DOHH2 (cell line): ENCODE data around the gene DYNLT2B.

ENCODE experiments used
- EZH2phosphoT487 ChIP-seq: fragments of 200-600 bp; sonication (generic); IDR thresholded peaks from 2 replicates; pipeline ENCODE4 v1.6.1; 2017; ENCODE audit warnings: borderline replicate concordance, mild to moderate bottlenecking, antibody characterized with exemption, low read length, moderate library complexity, mixed read lengths
- TF ChIP-seq, protein P1 (sequence below): fragments of 200-600 bp; sonication (generic); IDR thresholded peaks from one replicate; pipeline ENCODE4 v1.5.1; 2014; ENCODE audit warnings: antibody characterized with exemption, mild to moderate bottlenecking, low read depth, low read length; ENCODE audit not compliant: poor library complexity, severe bottlenecking

DNA sequence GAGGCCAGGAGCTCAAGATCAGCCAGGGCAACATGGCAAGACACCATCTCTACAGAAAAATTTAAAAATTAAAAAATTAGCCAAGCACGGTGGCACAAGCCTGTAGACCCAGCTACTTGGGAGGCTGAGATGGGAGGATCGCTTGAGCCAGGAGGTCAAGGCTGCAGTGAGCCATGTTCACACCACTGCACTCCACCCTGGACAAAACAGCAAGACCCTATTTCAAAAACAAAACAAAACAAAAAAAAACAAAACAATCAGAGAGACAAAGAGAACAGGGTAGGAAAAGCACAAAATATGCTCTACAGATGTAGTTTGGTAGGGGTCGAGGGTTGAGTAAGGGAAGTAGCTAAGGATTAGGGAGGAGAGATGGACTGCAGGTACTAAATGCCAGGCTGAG, 3.4 kb downstream of the DYNLT2B start:
- TF ChIP-seq, protein P1, sequence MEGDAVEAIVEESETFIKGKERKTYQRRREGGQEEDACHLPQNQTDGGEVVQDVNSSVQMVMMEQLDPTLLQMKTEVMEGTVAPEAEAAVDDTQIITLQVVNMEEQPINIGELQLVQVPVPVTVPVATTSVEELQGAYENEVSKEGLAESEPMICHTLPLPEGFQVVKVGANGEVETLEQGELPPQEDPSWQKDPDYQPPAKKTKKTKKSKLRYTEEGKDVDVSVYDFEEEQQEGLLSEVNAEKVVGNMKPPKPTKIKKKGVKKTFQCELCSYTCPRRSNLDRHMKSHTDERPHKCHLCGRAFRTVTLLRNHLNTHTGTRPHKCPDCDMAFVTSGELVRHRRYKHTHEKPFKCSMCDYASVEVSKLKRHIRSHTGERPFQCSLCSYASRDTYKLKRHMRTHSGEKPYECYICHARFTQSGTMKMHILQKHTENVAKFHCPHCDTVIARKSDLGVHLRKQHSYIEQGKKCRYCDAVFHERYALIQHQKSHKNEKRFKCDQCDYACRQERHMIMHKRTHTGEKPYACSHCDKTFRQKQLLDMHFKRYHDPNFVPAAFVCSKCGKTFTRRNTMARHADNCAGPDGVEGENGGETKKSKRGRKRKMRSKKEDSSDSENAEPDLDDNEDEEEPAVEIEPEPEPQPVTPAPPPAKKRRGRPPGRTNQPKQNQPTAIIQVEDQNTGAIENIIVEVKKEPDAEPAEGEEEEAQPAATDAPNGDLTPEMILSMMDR: no peak
- no peak for TF ChIP-seq EZH2phosphoT487
